HG03575 (cell line): ENCODE measurements around the gene ANKRD60.

ENCODE experiments used
- ATAC-seq: cut with Tn5 transposase; IDR thresholded peaks from one replicate; pipeline ENCODE4 v1.9.1; 2021; ENCODE audit not compliant: unreplicated experiment, insufficient number of reproducible peaks, low FRiP score; ENCODE audit errors: extremely low read depth

The ANKRD60 gene, protein sequence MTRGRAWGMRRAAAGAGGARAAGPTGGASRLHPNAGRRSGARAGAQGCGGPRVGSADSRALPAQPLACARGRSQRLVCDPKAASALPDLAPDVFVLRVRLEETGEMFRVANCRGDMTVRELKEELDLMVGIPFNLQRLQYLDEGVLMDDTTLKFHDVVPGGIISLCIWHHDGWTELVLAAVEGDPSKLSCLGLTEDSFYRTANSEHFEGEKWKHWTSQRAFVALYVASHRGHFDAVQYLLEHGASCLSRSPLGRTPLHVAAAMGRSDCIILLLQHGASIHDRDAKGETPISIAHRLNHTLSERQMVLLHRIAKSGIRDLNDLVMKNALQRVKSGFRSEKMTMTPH

GRCh38 chr20:58228484-58229197 lies at the start of gene ANKRD60:
Gene ANKRD60, minus strand, starts transcription at chr20:58228653. Its CDS starts 0 bp downstream, at chr20:58228653.
- ATAC-seq: no peak

DNA sequence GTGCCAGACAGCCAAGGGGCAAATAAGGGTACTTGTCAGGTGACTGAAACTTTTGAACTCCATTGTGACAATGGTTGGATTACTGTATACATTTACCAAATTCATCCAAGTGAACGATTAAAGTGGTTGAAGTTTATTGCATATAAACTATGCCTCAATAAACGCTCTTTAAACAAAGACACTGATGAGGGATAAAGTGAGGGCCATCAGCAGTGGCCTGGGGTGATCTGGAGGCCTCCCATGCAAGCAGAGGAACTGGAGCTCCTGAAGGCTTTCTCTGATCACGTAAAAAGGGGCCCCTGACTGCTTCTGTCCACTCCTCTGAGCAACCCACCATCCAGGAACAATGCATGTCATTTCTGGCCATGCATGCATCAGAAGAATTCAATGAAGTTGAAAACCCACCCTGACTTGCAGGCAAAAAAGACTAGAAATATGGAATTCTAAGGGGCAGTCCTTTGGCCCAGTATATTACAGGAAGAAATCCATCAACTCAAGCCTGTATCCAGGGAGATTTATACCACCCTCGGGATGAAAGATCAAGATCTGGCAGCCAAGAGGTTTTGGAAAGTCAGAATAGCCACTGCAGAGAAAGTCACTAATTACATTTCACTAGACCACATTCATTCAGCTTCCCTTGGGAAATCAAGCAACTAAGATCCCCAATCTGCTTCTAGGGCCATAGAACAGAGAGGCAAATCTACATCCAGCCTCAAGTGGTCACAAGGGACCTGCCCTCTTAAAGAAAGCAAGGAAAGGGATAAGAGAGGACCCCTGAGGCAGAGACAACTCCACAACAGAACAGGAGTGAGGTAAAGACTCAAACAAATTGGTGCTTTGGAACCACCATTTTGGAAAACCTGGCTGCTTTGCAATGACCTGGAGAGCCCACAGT lies 49.4 kb upstream of the ANKRD60 start:
- ATAC-seq: no peak

- ATAC-seq: no peak
Measured at GRCh38 chr20:58277107-58277506, 48.7 kb upstream of the ANKRD60 start.

DNA sequence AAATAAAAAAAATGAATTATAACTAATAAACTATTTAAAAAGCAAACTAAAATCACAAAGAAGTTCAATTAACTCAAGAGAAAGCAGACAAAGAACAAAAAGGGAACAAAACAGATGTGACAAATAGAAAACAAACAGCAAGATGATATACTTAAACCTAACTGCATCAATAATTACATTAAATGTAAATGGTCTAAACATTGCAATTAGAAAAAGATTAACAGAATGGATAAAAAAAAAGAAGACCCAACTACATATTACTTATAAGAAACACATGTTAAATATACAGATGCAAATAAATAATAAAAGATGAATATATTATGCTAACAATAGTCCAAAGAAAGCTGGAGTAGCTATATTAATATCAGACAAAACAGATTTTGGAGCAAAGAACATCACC lies 45.9 kb upstream of the ANKRD60 start:
- ATAC-seq: no peak

- no peak for ATAC-seq
Measured at GRCh38 chr20:58271606-58272351, 43.3 kb upstream of the ANKRD60 start.

- ATAC-seq: no peak
Measured at GRCh38 chr20:58268936-58269619, 40.6 kb upstream of the ANKRD60 start.

DNA sequence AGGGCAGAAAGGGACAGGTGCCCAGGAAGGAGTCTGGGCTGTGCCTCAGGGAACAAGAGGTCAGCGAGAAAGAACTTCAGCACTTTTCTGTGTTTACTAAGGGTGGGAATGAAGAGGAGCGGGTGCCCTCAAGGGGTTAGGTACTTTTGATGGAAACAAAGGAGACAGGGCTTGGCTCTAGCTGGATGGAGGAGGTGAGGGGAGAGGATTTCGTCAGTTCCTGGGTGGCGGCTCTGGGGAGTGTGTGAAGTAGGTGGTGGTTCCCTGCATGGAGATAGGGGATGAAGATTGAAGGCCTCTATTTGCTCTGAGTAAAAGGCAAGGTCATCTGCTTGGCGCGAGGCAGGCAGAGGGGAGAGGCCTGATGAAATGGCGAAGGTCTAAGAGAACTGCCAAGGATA lies 40.0 kb upstream of the ANKRD60 start:
- ATAC-seq: no peak

DNA sequence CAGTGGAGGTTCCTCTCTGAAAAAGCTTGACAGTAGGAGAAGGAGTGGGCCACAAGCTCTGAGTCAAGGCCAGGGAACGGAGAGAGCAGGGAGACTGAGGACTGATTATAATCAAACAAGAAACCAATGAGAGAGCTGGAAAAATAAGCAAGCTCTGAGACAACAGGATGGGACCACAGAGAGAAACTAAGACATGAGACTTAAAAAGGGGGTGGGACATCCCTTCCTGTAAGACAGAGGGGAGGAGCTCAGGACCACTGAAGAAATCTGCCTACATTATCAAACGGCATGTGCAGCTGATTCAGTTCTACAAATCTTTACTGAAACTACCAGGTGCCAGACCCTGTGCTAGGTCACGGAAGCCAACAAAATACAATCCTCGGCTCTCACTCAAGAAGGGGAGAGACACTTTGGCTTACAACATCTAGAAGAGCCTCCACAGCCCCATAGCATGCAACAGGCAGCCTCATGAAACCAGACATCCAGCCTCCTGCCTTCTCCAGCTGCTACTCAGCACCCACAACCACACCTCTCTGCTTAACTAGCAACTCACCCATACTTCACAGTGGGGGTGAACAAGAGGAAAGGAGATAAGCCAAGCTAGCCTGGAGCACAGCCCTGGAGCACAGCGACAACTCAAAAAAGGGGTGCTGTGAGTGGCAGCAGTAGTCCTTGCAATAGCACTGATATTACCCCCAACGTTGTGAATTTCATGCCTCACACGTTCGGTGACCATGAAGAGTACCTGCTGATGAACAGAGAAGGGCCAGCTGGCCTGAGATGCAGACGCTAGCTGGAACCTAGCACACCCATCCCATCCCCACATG lies 39.1 kb upstream of the ANKRD60 start:
- ATAC-seq: no peak

DNA sequence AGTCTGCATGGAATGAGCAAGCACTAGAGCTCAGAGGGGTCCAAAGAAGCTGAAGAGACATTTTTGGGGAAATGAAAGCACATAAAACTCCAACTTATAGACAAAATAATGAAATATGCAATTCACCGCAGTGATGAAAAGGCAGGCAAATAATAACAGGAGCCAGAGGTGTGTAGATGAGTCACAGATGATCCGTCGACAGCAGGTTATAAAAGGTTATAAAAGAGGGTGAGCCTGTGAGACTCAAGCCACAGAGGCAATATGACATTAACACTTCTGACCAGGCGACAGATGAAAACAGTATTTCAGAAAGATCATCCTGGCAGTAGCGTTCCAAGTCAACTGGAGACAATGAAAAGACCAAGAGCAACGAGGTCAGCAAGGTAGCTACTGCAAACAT lies 35.8 kb upstream of the ANKRD60 start:
- no peak for ATAC-seq

- ATAC-seq: no peak
Measured at GRCh38 chr20:58261660-58262059, 33.2 kb upstream of the ANKRD60 start.

DNA sequence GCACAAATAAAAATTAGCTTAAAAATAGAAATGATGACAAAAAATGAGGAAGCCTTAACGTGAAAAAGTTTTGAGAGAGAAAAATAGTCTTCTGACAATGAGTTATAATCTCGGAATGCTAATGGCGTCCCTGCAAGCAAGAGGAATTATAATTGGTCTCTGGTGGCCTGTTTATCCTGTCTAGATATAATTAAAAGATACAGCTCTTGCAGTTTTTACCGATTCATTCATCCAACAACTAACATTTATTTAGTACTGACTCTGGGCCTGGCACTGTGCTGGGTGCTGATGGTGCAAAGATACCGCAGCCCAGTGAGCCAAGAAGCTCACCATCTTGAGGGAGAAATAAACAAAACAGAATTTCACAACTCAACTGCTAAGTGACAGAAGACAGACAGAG lies 31.6 kb upstream of the ANKRD60 start:
- ATAC-seq: no peak

DNA sequence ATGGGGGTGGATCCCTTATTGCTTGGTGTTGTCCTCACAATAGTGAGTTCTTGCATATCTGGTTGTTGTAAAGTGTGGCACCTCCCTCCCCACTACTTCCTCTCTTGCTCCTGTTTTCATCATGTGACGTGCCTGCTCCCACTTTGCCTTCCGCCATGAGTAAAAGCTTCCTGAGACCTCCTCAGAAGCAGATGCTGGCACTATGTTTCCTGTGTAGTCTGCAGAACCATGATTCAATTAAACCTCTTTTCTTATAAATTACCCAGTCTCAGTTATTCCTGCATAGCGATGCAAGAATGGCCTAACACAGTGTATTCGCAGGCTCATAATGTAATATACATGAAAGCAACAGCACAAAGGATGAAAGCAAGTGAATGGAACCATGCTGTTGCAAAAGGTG lies 28.4 kb upstream of the ANKRD60 start:
- ATAC-seq: no peak

- ATAC-seq: no peak
Measured at GRCh38 chr20:58256307-58256706, 27.9 kb upstream of the ANKRD60 start.

- ATAC-seq: no peak
Measured at GRCh38 chr20:58254890-58255289, 26.4 kb upstream of the ANKRD60 start.

DNA sequence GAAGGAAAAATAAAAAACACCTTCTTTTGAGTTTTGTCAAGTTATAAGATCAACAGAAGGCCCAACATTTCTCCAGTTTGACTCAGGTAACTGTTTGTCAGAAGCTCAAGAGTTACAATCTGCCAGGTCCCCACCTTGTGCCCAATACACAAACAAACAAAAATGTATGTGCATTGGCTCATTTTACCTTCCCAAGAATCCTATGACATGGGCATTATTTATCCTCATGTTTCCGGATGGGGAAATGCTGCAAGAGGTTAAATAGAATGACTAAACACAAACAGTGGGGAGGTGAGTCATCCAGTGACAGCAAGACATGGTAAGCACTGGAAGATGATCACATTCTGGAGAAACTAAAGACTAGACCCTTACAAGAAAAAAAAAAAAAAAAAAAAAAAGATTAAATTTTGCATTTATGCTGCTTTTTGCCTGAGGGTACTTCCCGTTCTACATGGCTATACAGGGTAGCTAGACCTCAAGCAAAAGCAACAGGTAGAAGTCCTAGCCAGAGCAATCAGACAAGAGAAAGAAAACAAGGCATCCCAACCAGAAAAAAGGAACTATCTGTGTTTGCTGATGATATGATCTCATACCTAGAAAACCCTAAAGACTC lies 23.6 kb upstream of the ANKRD60 start:
- ATAC-seq: no peak

DNA sequence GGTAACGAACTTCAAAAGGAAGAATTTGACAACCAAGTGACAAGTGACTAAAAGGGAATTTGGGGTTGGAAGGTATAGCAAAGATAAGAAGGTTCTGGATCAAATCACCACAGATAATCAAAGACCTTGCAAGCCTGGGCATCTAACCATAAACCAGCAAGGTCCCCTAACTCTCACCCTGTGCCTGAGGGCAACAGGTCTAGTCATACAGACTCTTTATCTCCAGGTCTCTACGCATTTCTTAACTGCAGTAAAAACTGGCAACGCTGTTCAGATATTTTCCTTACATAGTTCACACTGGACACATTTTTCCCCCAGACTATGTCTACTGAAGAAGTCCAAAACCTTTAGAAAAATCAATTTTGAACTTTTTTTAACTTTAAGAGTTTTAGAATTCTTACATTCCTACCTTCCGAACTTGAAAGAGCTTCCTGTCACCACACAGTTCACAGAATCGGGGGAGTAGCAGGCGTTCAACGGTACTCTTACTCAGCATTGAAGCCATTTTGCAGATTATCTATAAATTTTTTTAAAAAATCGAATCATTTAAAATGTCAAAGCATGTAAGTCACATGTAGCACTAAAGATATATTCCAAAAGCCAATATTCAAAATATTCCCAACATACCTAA lies 23.0 kb upstream of the ANKRD60 start:
- no peak for ATAC-seq

DNA sequence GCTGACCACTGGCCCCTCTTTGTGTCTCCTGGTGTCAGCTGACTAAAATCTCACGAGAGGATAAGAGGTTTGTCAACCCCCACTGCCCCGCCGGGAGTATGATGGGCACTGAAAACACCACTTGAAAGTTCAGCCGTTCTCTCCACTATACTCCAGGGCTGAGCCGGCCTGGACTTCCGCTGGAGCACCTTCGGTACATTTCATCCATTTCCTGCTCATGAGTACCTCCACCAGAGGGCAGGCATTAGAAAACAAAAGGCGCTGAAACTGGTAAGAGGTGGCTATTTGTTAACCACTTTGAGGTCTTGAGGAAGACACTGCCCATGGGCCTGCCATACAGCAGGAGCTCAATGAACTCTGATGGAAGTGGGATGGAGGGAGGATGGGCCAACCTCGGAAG lies 17.9 kb upstream of the ANKRD60 start:
- ATAC-seq: no peak
